ENCODE data around the gene SOX6. TPM values are rescaled to one million over a fixed set of nuclear protein-coding genes. Genes with fewer than 3 reads are reported as not detected.
"Not testable (repeated sequence)": the region's sequence is repeated elsewhere in the genome, so short reads cannot be mapped to it uniquely, and the experiment has no call there.

SOX6 gene
- total and polyA plus RNA-seq, 2 of the 13 experiments (the other 11 are each of a cell fraction or from before 2014, with no cell fraction given): 2.6 to 11.2 TPM

- TF ChIP-seq POLR2AphosphoS5 (IDR thresholded peaks at IDR 0.05; ENCODE audit: low read depth, low read length) (no peak), RBM39 (IDR thresholded peaks at IDR 0.05; ENCODE audit: low read depth, low read length, poor library complexity, severe bottlenecking) (no peak), HINFP (CRISPR knock-in tag; IDR thresholded peaks at IDR 0.05; ENCODE audit: low read depth) (no peak), JARID2 (CRISPR knock-in tag; IDR thresholded peaks at IDR 0.05; ENCODE audit: insufficient replicate concordance) (no peak), PHF20 (CRISPR knock-in tag; IDR thresholded peaks at IDR 0.05) (no peak)
Measured at GRCh38 chr11:16377746-16378145, 21.4 kb upstream of the SOX6 start (continued).

GRCh38 chr11:16375664-16376063 lies 19.3 kb upstream of the SOX6 start:
- POLR2A ChIA-PET: not testable (repeated sequence)

GRCh38 chr11:16373768-16374167 lies 17.4 kb upstream of the SOX6 start:
- ChIA-PET CTCF (ENCODE audit: low intra/inter-chr PET ratio, low total read pairs) (no interaction called here), POLR2A (no interaction called here)
- BruUV-seq (replicated peaks): no TSS peak
- Histone ChIP-seq H3K9me3 (ENCODE audit: low read length) (no peaks in the 10 kb centered on the region), H2AFZ (ENCODE audit: low read length) (no peak overlapping the region), H3K27ac (ENCODE audit: extremely low read length, insufficient read depth, low read length) (no peak overlapping the region), H3K4me2 (ENCODE audit: low read depth, low read length) (no peak overlapping the region), H3K27me3 (ENCODE audit: control insufficient read depth in 1 of 2, insufficient read depth in 2 of 2, low read length in 2 of 2) (no peaks in the 10 kb centered on the region), H3K4me3 (replicated peaks in 1 of 3; ENCODE audit: insufficient read depth in 1 of 3, low read depth in 2 of 3, low read length in 3 of 3) (no peak overlapping the region), H3K9ac (ENCODE audit: insufficient read depth, low read depth, low read length) (no peak overlapping the region), H3K4me1 (ENCODE audit: insufficient read depth, low read length) (no peaks in the 10 kb centered on the region), H3K79me2 (ENCODE audit: insufficient read depth, low read length) (no peaks in the 10 kb centered on the region), H4K20me1 (ENCODE audit: insufficient read depth, low read length) (no peaks in the 10 kb centered on the region), H3K36me3 (replicated peaks in 1 of 2; ENCODE audit: control insufficient read depth in 1 of 2, insufficient read depth in 2 of 2, low read length in 2 of 2) (no peaks in the 10 kb centered on the region)
- intact Hi-C loops (cut with micrococcal nuclease; ENCODE audit: unreplicated experiment): no loop called here
- DNase-seq (ENCODE audit: low spot score) (no peak), FAIRE-seq (no peak), ATAC-seq (no peak)
- peak; percentile 90 for TF ChIP-seq HNRNPK (IDR thresholded peaks at IDR 0.05; ENCODE audit: low read depth, low read length, poor library complexity, severe bottlenecking)
- TF ChIP-seq ZNF205 (CRISPR knock-in tag; IDR thresholded peaks at IDR 0.05): no peak
- TF ChIP-seq PCBP1 (IDR thresholded peaks at IDR 0.05; ENCODE audit: borderline replicate concordance, low read depth, low read length): 0 out of 2 replicates have a peak, but pooled peaks have one; percentile 60
- TF ChIP-seq ZNF335 (CRISPR knock-in tag; IDR thresholded peaks at IDR 0.05): no peak
- in situ Hi-C loops (cut with HindIII; ENCODE audit: extremely low pct_ligation_motif_present, low pct_unique_long_range_greater_than_20kb): no loop called here

More at GRCh38 chr11:16375664-16376063, 19.3 kb upstream of the SOX6 start:
- BruUV-seq (replicated peaks); ATAC-seq; in situ Hi-C loops (cut with HindIII; ENCODE audit: extremely low pct_ligation_motif_present, low pct_unique_long_range_greater_than_20kb); CTCF ChIA-PET (ENCODE audit: low intra/inter-chr PET ratio, low total read pairs); H3K9me3 ChIP-seq (ENCODE audit: low read length); H2AFZ ChIP-seq (ENCODE audit: low read length); H3K4me2 ChIP-seq (ENCODE audit: low read depth, low read length); H4K20me1 ChIP-seq (ENCODE audit: insufficient read depth, low read length); H3K36me3 ChIP-seq (replicated peaks in 1 of 2; ENCODE audit: control insufficient read depth in 1 of 2, insufficient read depth in 2 of 2, low read length in 2 of 2); H3K4me1 ChIP-seq (ENCODE audit: insufficient read depth, low read length); H3K4me3 ChIP-seq (replicated peaks in 1 of 3; ENCODE audit: insufficient read depth in 1 of 3, low read depth in 2 of 3, low read length in 3 of 3); FAIRE-seq; H3K27me3 ChIP-seq (ENCODE audit: control insufficient read depth in 1 of 2, insufficient read depth in 2 of 2, low read length in 2 of 2); H3K79me2 ChIP-seq (ENCODE audit: insufficient read depth, low read length); DNase-seq (ENCODE audit: low spot score); H3K27ac ChIP-seq (ENCODE audit: extremely low read length, insufficient read depth, low read length); intact Hi-C loops (cut with micrococcal nuclease; ENCODE audit: unreplicated experiment); H3K9ac ChIP-seq (ENCODE audit: insufficient read depth, low read depth, low read length): not testable (repeated sequence)
- WGBS (ENCODE audit: low lambda C conversion rate): 23% methylated on average over 3 of the region's 3 CpGs
